ENCODE measurements around the gene DNAJB2.

DNAJB2 gene

DNA sequence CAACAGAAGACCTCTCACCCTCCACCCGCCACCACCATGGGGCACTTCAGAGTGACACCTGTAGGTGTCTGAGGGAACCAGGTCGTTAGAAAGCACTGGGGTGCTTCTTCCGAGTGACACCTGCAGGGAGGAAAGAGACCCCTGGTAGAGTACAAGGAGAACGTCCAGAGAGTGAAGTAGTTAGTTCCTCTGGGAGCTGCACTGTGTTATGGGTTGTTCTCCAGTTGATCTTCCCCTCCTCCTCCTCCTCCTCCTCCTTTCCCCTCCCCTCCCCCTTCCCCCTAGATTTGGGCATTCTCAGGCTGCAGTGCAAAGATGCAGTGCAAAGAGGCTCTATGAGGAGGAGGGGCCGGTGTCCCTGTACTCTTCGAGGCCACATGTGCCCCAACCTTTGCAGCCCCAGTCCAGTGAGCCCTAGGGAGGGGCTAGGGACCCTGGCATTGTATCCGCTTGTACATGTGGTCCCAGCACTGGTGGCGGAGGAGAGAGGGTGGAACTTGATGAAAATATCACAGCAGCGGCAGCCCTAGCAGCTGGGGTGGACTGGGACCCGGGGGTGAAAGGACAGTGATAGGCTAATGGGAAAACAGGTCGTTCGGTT, 850 bp downstream of the DNAJB2 start:
- Histone ChIP-seq H3K27me3 (ENCODE audit: insufficient read depth, poor library complexity, severe bottlenecking) (no peaks in the 10 kb centered on the region), H3K27ac (replicated peaks) (peak overlapping the region; percentile 64; the same call in 1 of the 2 replicates), H3K4me3 (replicated peaks; ENCODE audit: insufficient read depth, low read length) (peak overlapping the region; percentile 47)
- no peak for TF ChIP-seq GABPA (IDR thresholded peaks at IDR 0.05; ENCODE audit: low read depth)
- TF ChIP-seq, protein P1, sequence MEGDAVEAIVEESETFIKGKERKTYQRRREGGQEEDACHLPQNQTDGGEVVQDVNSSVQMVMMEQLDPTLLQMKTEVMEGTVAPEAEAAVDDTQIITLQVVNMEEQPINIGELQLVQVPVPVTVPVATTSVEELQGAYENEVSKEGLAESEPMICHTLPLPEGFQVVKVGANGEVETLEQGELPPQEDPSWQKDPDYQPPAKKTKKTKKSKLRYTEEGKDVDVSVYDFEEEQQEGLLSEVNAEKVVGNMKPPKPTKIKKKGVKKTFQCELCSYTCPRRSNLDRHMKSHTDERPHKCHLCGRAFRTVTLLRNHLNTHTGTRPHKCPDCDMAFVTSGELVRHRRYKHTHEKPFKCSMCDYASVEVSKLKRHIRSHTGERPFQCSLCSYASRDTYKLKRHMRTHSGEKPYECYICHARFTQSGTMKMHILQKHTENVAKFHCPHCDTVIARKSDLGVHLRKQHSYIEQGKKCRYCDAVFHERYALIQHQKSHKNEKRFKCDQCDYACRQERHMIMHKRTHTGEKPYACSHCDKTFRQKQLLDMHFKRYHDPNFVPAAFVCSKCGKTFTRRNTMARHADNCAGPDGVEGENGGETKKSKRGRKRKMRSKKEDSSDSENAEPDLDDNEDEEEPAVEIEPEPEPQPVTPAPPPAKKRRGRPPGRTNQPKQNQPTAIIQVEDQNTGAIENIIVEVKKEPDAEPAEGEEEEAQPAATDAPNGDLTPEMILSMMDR (IDR thresholded peaks at IDR 0.05; ENCODE audit: insufficient read depth, low read length), result no peak
- TF ChIP-seq SPI1 (IDR thresholded peaks at IDR 0.05; ENCODE audit: borderline replicate concordance, low read depth), result no peak
- TF ChIP-seq, protein P2, sequence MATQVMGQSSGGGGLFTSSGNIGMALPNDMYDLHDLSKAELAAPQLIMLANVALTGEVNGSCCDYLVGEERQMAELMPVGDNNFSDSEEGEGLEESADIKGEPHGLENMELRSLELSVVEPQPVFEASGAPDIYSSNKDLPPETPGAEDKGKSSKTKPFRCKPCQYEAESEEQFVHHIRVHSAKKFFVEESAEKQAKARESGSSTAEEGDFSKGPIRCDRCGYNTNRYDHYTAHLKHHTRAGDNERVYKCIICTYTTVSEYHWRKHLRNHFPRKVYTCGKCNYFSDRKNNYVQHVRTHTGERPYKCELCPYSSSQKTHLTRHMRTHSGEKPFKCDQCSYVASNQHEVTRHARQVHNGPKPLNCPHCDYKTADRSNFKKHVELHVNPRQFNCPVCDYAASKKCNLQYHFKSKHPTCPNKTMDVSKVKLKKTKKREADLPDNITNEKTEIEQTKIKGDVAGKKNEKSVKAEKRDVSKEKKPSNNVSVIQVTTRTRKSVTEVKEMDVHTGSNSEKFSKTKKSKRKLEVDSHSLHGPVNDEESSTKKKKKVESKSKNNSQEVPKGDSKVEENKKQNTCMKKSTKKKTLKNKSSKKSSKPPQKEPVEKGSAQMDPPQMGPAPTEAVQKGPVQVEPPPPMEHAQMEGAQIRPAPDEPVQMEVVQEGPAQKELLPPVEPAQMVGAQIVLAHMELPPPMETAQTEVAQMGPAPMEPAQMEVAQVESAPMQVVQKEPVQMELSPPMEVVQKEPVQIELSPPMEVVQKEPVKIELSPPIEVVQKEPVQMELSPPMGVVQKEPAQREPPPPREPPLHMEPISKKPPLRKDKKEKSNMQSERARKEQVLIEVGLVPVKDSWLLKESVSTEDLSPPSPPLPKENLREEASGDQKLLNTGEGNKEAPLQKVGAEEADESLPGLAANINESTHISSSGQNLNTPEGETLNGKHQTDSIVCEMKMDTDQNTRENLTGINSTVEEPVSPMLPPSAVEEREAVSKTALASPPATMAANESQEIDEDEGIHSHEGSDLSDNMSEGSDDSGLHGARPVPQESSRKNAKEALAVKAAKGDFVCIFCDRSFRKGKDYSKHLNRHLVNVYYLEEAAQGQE (IDR thresholded peaks at IDR 0.05; ENCODE audit: insufficient replicate concordance, low read depth), result no peak
- TF ChIP-seq POLR2AphosphoS5 (IDR thresholded peaks at IDR 0.05; ENCODE audit: low read depth), result no peak
- no peak for DNase-seq (ENCODE audit: low read depth in 1 of 2, low spot score in 1 of 2)

DNA sequence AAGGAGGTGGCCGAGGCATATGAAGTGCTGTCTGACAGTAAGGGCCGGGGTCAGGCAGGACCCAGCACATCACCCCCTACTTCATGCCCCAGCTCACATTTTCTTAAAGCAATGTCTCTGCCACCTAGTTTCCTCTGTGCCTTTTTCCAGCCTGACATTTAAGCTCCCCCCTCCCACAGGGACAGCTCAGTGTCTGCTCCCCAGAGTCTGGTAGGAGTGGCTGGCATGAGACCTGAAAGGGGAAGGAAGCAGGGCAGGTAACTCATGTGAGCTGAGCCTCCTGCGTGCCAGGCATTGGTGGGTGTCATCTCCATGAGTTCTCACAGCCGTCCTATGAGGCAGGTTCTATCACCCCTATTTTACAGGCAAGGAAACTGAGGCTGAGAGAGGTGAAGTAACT, 1.5 kb downstream of the DNAJB2 start:
- no peak for DNase-seq (ENCODE audit: low read depth in 1 of 2, low spot score in 1 of 2)
- H3K27me3 ChIP-seq (ENCODE audit: insufficient read depth, poor library complexity, severe bottlenecking), result no peaks in the 10 kb centered on the region
- no peak overlapping the region for H3K4me3 ChIP-seq (replicated peaks; ENCODE audit: insufficient read depth, low read length)
- TF ChIP-seq GABPA (IDR thresholded peaks at IDR 0.05; ENCODE audit: low read depth) (no peak), SPI1 (IDR thresholded peaks at IDR 0.05; ENCODE audit: borderline replicate concordance, low read depth) (no peak), POLR2AphosphoS5 (IDR thresholded peaks at IDR 0.05; ENCODE audit: low read depth) (no peak)
- no peak overlapping the region for H3K27ac ChIP-seq (replicated peaks)

DNA sequence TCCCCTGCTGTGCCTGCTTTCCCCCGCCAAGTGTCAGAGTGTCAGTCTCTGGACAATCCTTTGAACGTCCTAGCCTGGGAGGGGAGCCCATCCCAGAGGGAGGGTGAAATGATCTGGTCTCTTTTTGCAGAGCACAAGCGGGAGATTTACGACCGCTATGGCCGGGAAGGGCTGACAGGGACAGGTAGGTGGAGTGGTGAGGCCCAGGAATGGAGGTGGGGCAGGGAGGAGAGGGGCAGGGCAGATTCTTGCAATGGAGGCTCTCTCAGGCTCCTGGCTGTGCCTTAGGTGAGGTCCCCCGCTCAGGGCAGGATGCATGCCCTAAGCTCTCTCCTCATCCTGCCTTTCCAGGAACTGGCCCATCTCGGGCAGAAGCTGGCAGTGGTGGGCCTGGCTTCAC, 2.4 kb downstream of the DNAJB2 start:
- Histone ChIP-seq H3K4me3 (replicated peaks; ENCODE audit: insufficient read depth, low read length) (no peak overlapping the region), H3K27ac (replicated peaks) (no peak overlapping the region), H3K27me3 (ENCODE audit: insufficient read depth, poor library complexity, severe bottlenecking) (no peaks in the 10 kb centered on the region)
- TF ChIP-seq, protein P1 (IDR thresholded peaks at IDR 0.05; ENCODE audit: insufficient read depth, low read length), result no peak
- TF ChIP-seq GABPA (IDR thresholded peaks at IDR 0.05; ENCODE audit: low read depth) (no peak), POLR2AphosphoS5 (IDR thresholded peaks at IDR 0.05; ENCODE audit: low read depth) (no peak)
- DNase-seq (ENCODE audit: low read depth in 1 of 2, low spot score in 1 of 2), result no peak

DNA sequence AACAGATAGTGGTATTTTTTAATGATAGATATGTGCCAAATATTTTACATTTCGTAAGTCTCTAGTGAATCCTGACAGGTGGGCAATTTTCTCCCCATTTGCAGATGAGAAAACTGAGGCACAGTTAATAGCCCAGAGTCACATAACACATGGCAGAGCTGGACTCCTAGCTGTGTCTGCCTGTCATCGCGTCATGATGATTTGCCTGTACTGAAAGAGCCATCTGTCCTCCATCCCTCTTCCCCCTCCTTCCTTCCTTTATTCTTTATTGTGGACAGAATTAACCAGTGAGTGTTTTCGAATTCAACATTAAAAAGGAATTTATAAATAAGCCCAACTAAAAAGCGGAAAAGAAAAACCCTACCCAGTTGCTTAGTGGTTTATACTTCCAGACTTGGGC, 3.2 kb downstream of the DNAJB2 start:
- no peak overlapping the region for H3K27ac ChIP-seq (replicated peaks)
- no peak for DNase-seq (ENCODE audit: low read depth in 1 of 2, low spot score in 1 of 2)
- TF ChIP-seq GABPA (IDR thresholded peaks at IDR 0.05; ENCODE audit: low read depth), result no peak
- TF ChIP-seq, protein P2 (IDR thresholded peaks at IDR 0.05; ENCODE audit: insufficient replicate concordance, low read depth), result no peak
- H3K4me3 ChIP-seq (replicated peaks; ENCODE audit: insufficient read depth, low read length), result no peak overlapping the region
- no peaks in the 10 kb centered on the region for H3K27me3 ChIP-seq (ENCODE audit: insufficient read depth, poor library complexity, severe bottlenecking)
